NOMO-1 (cell line): ENCODE results near the gene RBM39.
"Not testable (repeated sequence)": the region's sequence is repeated elsewhere in the genome, so short reads cannot be mapped to it uniquely, and the experiment has no call there.

Source experiments
- DNase-seq, 2 experiments: peaks; one replicate each; lab custom pipeline; 2025; ENCODE audit not compliant: unreplicated experiment in 2 of 2; lab: John Stamatoyannopoulos, UW

The RBM39 gene

GRCh38 chr20:35685368-35685767, 56.7 kb downstream of the RBM39 start:
- not testable (repeated sequence) for DNase-seq

GRCh38 chr20:35681960-35682359, 60.1 kb downstream of the RBM39 start:
- no peak for DNase-seq

- DNase-seq: peak; percentile 44 to 61
Observed at GRCh38 chr20:35680452-35681183, 61.4 kb downstream of the RBM39 start.

DNA sequence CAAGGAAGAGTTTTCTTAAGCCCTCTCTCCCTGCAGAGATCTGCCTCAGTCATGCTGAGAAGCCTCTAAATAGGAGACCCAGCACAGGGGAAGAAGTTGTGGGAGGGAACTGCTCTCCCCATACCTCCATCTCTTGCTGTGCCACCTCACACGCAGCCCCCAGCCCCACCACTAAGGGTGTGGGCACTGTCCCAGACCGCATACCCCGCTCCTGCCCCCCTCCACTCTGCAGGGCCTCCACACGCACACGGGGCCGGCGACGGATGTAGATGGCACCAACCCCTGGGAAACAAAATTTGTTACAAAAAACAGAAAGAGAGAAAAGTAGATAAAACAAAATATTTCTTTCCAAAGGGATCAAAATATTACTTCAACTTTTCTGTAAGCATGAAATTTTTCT, 67.1 kb downstream of the RBM39 start:
- no peak for DNase-seq

- DNase-seq: no peak
Observed at GRCh38 chr20:35673884-35674283, 68.2 kb downstream of the RBM39 start.

DNA sequence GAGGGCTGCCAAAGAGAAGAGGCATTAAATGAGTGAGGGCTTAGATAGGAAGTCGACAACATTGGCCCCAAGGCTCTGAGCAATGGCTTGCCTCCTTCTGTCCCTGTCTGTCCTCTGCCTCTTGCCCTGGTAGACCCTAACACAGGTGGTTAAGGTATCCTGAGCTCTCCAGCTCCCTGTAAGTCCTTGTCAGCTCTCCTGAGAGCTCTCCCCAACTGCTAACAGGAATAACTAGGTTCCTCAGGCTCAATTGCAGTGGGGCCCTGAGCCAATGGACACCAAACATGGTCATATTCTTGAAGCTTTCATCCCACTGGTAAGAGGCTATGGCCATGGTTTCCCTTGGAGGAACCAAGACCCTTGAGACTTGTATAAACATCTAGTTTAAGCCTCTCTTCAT, 72.4 kb downstream of the RBM39 start:
- DNase-seq: no peak

DNA sequence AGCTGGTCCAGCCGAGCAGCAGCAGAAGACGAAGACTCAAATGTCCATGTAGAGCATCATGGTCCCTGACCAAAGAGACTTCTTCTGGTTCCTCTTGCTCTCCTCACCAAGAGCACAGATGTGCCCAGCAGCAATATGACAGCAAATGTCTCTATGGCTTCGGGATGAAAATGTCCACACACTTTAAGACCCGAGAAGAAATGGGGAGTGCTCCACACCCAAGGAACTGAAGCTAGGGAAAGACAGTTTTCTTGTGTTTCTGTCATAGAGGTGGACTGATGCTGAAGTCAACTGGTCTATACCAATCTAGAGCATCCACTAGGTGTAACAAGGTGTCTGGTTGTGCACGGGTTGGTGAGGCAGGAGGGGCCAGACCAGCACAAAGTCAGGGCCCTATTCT, 72.8 kb downstream of the RBM39 start:
- no peak for DNase-seq

GRCh38 chr20:35665949-35666288, 76.1 kb downstream of the RBM39 start:
- no peak for DNase-seq

- peak; percentile 88 to 94 for DNase-seq
Observed at GRCh38 chr20:35664466-35665206, 77.4 kb downstream of the RBM39 start, which contains the start of the genes CPNE1 and RBM12. Gene CPNE1, minus strand, starts transcription at chr20:35664900. Its CDS starts 31,977 bp downstream, at chr20:35632923. Gene RBM12, minus strand, starts transcription at chr20:35664900. Its CDS starts 9,578 bp downstream, at chr20:35655322.

- DNase-seq: peak; percentile 26 to 43
Observed at GRCh38 chr20:35663516-35664465, 78.3 kb downstream of the RBM39 start.

DNA sequence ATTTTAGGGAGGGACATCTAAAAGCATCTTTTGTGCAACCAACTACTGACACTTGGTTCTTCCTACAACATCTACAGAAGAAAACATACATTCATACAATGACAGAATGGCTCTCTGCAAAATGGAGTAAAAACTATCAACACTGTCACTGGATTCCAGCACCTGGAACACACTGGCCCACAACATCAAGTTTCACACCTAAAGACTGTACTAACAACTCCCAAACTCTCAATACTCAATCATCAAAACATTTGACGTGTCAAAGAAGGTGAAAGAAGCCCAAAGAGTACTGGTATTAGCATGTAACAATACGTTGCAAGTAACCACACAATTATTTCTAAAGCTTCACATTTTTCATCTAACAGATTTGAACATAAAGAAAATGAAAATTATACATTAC, 79.5 kb downstream of the RBM39 start:
- no peak for DNase-seq

- DNase-seq: no peak
Observed at GRCh38 chr20:35661908-35662307, 80.2 kb downstream of the RBM39 start.

DNA sequence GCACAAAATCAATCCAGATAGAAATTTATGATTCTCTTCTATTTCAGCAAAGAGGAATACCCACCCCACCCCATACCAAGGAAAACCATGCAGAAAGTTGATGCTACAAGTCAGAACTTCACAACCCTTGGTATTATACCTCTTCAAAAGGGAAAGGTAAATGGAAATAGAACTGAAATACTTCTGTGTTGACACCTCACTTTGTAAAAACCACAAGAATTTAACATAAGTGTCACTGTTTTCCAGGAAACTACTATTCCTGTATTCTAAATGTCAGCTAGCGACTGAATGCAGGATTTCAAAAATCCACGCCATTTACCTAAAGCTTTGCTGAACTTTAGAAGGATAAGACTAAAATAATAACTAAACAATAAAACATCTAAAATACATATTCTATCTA, 81.0 kb downstream of the RBM39 start:
- no peak for DNase-seq

DNA sequence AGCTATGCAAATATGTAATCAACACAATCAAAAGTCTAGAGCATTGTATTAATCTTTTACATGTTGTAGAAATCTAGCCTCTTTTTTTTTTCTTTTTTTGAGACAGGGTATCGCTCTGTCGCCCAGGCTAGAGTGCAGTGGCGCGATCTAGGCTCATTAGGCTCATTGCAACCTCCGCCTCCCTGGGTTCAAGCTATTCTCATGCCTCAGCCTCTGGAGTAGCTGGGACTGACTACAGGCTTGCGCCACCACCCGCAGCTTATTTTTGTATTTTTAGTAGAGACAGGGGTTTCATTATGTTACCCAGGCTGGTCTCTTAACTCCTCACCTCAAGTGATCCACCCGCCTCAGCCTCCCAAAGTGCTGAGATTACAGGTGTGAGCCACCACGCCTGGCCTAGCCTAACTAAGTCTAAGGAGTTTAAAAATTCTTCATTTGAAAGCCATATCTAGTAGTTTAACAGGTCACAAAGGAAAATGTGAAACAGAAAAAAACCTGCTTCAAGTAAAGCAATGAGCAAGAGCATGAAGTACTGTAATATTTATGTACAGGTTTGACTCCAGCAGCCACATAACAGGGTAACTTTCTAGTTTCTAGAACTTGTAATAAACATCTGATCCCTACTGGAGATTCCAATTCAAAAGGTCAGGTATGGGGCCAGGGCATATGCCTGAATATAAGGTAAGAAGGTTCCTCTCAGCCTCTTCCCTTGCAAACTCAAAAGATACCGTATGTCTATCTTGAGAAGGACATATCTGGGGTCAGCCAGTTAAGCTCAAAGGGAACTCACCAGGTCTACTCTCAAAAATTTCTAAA, 81.7 kb downstream of the RBM39 start:
- no peak for DNase-seq

GRCh38 chr20:35657271-35657670, 84.8 kb downstream of the RBM39 start:
- DNase-seq: no peak

DNA sequence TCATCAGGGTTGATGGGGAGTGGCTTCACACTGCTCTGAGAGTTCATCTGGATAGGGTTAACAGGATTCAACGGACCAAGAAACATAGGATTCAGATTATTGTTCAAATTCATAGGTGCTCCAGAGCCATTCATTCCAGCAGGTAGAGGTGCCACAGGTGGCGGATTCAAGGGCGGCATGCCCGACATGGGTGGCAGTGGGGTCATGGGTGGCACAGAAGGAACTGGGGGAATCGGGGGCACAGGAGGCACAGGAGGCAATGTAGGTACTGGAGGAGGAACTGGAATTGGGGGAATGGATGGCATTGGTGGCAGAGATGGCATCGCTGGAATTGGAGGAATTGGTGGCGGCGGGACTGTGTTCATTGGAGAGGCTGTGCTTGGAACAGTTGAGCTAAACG, 87.6 kb downstream of the RBM39 start:
- no peak for DNase-seq

DNA sequence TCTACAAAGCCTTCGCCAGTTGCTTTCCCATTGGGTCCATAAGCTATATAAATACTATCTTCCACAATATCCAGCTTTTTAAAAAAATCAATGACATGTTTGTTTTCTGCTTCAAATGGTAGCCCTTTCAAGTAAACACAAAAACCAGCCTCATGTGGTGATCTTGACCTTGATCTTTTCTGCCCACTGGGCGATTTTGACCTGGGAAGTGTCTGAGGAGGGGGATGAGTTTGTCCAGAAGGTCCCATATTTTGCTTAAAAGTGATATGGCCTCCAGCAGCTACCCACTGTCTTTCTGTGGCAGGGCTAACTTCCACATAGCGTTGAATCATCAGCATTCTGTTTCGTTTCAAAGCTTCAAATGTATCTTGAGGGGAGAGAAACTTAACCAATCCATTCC, 88.2 kb downstream of the RBM39 start:
- DNase-seq: no peak
